Left ventricle myocardium superior (tissue), 1 donor: ENCODE measurements around the gene TSBP1. TPM values are rescaled to one million over a fixed set of nuclear protein-coding genes. Genes with fewer than 3 reads are reported as not detected.
A peak's percentile ranks its signal among the peaks of the same experiment; 100 is the strongest.
"Not testable (repeated sequence)": the region's sequence is repeated elsewhere in the genome, so short reads cannot be mapped to it uniquely, and the experiment has no call there.

Experiments used
- ATAC-seq: fragments of 200-7000 bp; cut with Tn5 transposase; one replicate; pipeline ENCODE4 v1.9.1; 2020; ENCODE audit warnings: mild to moderate bottlenecking, moderate library complexity
- DNase-seq: peaks from one replicate; pipeline ENCODE4 v3.0.0-alpha.2; 2020
- intact Hi-C: fragments of 100-400 bp; cut with micrococcal nuclease; formaldehyde crosslinking; loops from one replicate; pipeline ENCODE4 v1.11.0; 2022
- total RNA-seq: library from RNA; stranded (reverse); fragmentation: NEBNext Ultra II Directional; extraction: Animal tissue kit (Norgen Biotek cat#: 25700); gene quantifications from one replicate; pipeline ENCODE4 v1.2.1, GENCODE V29; 2021
- donor health status: DM: no; HTN: yes; CAD: no; lungs with severe emphysema.

Gene TSBP1
- total RNA-seq, 1 donor from 2014 or later = not detected

DNA sequence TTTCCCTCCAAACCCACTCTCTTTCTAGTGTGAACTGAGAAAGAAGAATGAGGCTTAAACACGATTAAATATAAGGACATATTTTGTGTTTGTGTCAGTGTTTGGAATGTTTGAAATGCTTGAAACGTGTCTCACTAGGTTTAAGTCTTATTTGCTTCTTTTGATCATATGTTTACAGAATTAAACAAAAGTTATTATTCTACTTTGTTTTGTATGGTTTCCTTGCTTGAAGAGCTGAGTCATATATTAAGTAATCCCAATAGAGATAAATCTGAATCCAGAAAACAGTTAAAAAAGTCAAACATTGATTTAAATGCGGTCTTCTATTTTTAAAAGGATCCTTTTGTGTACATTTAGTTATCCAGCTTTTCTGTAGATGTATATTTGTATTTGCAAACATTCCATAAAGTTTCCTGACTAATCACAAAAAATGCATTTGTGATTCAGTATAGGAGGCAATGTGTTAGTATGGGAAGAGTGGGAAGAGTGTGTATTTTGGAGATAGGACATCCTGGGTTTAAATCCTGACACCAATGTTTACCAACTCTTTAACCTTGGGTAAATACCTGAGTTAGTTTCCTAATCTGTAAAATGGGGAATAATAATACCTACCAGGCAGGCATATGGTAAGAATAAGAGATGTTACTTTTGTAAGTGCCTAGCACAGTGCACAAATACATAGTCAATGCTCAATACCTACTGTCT is 72.9 kb downstream of the TSBP1 start:
- DNase-seq = no peak
- intact Hi-C loops = no loop called here
- no peak for ATAC-seq

DNA sequence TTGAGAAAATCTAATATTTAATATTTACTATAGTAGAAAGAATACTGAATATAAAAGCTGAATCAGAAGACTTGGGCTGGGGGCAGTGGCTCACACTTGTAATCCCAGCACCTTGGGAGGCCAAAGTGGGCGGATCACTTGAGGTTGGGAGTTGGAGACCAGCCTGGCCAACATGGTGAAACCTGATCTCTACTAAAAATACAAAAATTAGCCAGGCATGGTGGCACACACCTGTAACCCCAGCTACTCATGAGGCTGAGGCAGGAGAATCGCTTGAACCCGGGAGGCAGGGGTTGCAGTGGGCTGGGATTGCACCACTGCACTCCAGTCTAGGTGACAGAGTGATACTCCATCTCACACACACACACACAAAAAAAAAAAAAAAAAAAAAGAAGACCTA is 76.7 kb downstream of the TSBP1 start:
- ATAC-seq, intact Hi-C loops, DNase-seq: not testable (repeated sequence)

DNA sequence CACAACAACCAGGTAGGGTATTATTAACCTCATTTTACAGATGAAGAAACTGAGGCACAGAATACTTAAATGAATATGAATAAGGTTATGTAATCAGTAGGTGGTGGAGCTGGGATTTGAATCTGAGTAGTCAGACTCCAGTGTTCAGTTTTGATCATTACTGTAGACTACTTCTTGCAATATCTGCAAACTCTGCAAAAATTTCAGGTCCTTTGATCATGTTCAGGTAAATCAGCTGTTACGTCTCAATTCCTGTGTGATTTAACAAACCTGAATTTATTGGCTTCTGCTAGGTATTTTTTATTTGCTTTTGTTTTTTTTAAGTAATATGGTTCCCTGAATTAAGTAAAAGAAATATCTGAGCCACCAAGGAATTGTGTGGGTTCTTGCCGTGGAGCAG is 77.1 kb downstream of the TSBP1 start:
- intact Hi-C loops = no loop called here
- DNase-seq (no peak), ATAC-seq (no peak)

DNA sequence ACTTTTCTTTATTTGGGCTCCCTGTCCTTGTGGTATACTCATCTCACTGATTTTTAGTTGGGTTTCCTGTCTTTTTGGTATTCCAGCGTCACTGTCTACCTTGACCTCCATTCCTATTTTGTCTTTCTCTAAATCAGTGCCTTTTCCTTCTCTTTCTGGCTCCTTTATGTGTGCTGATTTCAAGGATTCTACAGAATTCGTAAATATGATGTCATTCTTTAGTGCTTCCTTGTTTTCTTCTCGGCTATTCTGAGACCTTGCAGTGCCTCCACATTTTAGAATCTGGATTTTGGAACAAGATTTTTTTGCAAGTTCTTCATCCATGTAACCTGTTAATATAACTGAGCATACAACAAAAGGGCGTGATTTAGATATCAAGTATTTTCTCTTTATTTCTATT is 78.0 kb downstream of the TSBP1 start:
- DNase-seq (no peak), ATAC-seq (no peak)
- intact Hi-C loops = no loop called here

DNA sequence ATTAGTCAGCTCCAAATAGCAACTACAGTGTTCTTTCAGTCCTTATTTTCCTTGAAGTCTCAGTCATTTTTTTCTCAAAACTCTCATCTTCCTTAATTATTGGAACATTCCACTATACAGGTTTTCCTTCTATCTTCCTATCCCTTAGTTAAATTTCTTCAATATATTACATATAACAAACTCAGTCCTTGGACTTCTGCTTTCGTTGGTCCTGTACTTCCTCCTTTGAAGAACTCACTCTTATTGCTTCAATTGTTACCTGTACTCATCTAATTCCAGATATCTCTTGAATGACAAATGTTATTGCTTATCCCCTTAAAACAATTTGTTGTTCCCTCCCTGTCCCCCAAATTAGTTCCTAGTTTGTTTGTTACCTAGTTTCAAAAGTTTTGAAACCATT is 80.2 kb downstream of the TSBP1 start:
- intact Hi-C loops = no loop called here
- ATAC-seq = no peak
- no peak for DNase-seq

DNA sequence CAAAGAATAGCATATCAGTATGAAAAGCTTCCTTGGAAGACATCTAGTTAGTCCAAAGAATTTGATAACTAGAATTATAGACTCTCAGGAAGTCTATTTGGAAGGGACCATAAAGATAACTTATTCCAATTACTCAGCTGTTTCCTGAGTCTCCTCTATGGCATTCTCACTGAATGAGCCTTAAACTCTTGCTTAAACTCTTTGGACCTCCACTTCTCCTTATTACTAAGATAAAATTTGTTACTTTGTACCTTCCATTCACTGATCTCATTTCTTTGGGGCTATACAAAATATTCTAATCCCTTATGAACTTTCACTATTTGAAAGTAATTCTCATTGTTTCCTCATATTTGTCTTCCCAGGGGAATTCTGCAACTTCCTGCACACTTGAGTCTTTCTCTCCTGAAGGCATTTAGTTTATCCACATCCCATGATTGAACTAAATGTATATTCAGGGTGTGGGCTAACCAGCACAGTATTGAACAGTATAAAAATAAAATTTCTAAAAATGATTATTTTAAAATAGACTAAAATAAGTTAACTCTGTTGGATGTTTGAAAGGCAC is 80.7 kb downstream of the TSBP1 start:
- intact Hi-C loops = no loop called here
- ATAC-seq (no peak), DNase-seq (no peak)

DNA sequence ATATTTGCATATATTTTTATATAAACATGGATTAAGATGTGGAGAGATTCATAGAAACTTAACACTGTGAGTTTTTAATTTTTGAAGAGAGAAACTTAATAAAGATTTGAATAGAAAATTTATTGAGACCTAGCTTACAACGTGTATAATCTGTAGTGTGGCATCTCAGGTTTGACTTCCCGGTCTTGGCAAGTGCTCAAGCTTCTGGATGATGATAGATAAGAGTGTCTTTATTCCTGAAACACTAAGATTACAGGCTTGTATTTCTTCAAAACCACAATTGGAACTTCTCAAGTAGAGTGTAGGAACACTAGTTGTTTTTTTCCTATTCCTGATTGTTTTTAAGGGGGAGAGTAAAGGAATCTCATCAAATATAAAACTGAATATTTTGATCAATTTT is 83.3 kb downstream of the TSBP1 start:
- no peak for ATAC-seq
- intact Hi-C loops = no loop called here
- DNase-seq = no peak

DNA sequence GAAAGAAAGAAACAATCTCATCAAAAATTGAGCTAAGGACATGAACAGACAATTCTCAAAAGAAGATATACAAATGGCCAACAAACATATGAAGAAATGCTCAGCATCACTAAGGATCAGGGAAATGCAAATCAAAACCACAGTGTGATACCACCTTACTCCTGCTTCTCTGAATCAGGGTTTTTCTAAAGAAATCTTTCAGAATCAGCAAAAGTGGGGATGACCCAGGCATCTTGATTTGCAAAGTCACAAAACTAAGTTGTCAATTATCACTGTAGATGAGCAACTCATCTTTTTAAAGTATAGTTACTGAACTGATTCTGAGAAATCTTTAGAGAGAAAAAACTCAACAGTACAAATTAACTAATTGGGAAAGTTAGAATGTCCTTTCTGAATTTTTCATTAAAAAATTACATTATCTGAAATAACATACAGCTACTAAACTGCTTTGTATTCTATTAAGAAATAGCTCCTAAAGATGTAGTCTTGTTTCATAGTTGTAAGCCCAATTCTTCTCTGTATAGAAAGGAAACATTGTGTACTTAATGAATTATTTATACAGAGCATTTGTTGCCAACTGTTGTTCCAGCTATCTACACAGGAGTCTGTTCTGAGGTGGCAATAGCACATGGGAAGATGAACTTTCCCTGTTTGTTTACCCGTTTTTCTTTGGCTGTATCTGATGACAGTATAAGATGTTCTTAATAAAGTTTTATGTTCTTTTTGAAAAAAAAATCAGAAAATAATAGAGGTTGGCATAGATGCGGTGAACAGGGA is 97.7 kb downstream of the TSBP1 start:
- not testable (repeated sequence) for ATAC-seq, DNase-seq

DNA sequence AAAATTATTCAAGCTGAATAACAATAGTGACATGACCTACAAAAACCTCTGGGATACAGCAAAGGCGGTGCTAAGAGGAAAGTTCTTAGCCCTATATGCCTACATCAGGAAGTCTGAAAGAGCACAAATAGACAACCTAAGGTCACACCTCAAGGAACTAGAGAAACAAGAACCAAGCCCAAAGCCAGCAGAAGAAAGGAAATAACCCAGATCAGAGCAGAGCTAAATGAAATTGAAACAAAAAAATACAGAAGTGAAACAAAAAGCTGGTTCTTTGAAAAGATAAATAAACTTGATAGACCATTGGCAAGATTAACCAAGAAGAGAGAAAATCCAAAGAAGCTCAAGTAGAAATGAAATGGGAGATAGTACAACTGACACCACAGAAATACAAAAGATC is 100.3 kb downstream of the TSBP1 start:
- no peak for DNase-seq
- intact Hi-C loops = no loop called here
- no peak for ATAC-seq

More for the DNA sequence above, 97.7 kb downstream of the TSBP1 start:
- intact Hi-C loops = not testable (repeated sequence)

DNA sequence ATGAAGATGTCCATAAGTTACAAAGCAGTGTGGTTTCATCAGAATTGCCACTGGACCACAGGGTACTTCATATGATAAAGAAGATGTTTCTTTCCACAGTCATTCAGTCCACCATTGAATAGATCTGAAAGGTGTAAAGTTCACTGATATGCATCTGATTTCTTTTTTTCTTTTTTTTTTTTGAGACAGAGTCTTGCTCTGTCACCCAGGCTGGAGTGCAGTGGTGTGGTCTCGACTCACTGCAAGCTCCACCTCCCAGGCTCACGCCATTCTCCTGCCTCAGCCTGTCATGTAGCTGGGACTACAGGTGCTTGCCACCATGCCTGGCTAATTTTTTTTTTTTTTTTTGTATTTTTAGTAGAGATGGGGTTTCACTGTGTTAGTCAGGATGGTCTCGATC is 103.2 kb downstream of the TSBP1 start:
- intact Hi-C loops, ATAC-seq, DNase-seq: not testable (repeated sequence)

DNA sequence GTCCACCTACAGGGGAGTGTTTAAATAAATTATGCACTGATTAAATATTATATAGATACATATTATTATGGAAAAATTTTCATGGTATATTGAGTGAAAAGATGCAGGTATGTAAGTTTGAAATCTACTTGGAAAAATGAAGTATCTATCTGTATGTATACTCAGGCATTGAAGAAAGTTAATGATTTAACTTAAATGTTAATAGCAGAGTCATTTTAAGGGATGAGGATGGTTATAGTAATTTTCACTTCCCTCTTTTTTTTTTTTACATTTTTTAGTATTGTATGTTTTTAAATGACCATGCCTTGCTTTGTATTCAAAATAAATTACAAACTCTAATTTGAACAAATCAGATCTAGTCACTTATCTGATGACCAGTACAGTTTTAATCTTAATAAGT is 104.7 kb downstream of the TSBP1 start:
- DNase-seq (no peak), ATAC-seq (no peak)
- intact Hi-C loops = no loop called here

DNA sequence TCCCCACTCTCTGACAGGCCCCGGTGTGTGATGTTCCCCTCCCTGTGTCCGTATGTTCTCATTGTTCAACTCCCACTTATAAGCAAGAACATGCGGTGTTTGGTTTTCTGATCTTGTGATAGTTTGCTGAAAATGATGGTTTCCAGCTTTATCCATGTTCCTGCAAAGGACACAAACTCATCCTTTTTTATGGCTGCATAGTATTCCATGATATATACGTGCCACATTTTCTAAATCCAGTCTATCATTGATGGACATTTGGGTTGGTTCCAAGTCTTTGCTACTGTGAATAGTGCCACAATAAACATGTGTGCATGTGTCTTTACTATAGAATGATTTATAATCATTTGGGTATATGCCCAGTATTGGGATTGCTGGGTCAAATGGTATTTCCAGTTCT is 114.4 kb downstream of the TSBP1 start:
- ATAC-seq, intact Hi-C loops, DNase-seq: not testable (repeated sequence)

DNA sequence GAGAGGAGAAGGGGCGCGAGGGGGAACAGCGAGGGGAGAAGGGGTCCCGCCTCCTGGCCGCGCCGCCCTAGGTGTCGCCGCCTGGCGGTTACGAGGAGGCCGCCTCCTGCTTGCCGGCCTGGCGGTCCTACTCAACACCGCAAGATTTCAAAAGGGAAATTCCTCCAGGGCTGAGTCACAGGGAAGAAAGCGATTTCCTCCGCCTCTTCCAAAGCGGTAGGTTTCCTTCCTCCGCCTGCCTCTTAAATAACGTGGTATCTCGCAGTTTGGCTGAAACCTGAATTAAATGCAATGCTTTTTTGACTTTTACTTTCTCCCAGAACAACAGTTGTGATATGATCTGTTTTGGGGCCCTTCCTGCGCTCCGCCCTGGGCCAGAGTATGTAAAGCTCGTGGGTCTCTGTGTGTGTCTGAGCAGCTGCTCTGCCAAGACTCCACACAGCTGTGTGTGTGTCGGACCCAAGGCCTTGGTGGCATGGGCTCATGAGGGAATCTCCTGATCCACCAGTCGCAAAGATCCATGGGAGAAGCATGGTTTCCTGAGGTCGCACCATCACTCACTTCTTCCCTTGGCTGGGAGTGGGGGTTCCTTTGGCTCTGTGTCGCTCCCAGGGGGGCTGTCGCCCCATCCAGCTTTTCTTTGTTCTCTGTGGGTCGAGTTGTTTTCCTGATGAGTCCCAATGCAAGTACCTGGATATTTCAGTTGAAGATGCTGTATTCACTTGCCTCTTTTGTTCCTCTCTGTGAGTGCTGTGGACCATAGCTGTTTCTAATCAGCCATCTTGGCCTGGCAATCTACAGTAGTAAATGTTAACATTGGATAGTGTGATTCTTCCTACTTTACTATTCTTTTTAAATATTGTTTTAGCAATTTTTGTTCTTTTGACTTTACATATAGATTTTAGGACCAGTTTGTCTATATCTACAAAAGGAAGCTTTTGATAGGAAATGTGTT is 116.2 kb downstream of the TSBP1 start:
- ATAC-seq (peak; percentile 98), DNase-seq (peak; percentile 76)
- intact Hi-C loops = no loop called here

DNA sequence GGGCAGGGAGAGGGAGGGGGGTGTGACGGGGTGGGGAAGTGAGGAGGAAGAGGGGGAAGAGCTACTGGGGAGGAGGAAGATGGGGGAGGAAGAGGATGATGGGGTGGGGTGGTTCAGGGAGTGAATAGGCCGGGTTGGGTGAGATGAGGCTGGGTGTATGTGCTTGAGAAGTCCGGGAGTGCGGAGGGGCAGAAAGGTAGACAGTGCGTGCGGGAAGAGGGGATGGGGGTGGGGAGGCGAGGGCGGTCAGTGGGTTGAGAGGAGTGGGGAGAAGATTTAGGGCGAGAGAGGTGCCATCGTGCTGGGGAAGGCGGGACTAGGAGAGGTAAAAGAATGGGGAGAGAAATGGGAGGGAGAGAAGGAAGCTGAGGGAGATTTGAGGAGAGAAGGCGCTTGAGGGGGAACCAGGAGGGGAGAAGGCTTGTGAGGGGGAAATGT is 116.9 kb downstream of the TSBP1 start:
- no peak for DNase-seq
- intact Hi-C loops = no loop called here
- ATAC-seq = peak; percentile 57

DNA sequence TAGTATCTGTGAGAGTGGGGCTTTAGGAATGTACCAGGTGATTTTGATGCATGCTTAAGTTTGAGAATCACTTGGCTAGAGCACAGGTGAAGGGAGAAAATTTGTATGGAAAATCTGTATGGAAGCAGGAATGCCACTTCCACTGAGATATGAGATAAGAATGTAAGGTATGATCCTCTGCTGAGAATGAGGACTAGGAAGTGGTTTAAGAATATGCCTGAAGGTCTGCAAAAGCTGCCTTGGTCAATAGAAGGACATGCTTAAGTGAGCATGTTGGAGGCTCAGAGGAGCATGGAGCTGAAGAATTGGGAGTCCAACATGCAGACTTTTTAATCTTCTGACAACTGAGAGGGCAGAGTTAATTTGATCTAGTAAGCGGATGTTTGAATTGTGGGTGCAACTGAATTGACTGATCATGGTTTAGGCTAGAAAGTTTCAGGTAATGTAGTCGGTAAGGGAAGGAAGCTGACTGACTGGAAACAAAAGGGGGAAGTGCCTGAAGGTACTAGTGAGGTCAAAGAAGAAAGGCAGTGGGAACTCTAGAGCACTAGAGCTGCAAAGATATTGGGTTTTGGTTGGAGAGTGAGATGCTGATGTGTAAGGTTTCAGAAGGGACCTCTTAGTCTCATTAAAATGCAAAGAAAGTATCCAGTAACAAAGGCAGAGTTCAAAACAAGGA is 119.2 kb downstream of the TSBP1 start:
- DNase-seq = no peak
- ATAC-seq = no peak
- intact Hi-C loops = no loop called here

DNA sequence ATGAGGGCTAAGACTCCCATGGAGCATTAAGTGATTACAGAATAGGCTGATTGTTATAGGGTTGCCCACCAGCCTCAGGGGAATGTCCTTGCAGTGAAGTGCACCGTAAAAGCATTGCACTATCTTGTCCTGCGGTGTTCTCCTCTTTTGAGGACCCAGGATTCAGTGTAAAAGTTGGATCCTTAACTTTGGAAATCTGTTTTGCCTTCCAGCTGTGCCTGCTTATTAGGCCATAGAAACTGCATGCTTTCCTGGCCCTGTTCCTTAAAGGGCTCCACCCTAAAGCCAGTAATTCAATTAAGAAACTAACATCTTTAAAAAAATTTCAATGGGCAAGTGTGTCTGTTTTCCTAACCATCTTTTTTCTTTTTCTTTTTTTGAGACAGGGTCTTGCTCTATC is 122.4 kb downstream of the TSBP1 start:
- intact Hi-C loops = loop anchor here (10.0 kb wide), 1 partner anchor 166 kb away; no protein-coding TSS in a partner anchor
- no peak for ATAC-seq
- DNase-seq = no peak

DNA sequence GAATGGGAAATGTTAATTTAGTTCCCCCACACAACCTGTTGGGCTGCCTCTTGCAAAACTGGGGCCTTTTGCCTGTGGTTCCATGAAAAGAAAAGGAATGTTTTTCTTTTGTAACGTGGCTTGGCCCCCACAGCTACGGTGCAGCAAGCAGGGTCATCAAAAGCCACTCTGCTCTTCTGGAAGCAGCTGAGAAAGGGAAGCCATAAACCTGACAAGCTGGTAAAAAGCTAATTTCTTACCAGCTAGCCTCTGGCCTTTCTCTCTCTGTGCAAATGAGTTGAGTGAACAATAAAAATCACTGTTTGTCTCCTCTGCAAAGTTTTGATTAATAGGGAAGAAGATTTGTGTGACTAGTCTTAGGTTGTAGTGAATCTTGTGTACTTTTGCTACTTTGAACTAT is 124.3 kb downstream of the TSBP1 start:
- intact Hi-C loops = loop anchor here (10.0 kb wide), 1 partner anchor 167 kb away; no protein-coding TSS in a partner anchor
- ATAC-seq (no peak), DNase-seq (no peak)

DNA sequence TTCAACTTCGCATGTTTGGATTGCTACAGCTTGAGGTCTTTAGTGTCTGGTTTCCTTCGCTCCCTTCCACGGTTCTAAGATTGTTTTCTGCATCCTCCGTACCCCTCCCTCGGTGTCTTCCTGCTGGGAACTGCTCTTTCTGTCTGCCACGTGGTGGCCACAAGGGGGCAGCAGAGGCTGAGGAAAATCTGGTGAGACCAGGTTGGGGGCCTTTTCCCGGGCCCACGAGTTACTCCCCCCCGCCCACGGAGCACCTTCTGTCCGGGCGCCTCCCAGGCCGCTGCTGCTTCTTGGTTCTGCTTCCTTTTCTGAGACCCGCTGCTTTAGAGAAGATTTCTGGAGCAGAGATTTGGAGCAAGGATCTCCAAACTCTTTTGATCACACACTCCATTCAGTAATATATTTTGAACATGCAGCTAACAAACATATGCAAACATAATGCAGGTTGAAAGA is 126.7 kb downstream of the TSBP1 start:
- peak; percentile 86 for DNase-seq
- intact Hi-C loops = loop anchor here (10.0 kb wide), 1 partner anchor 170 kb away; no protein-coding TSS in a partner anchor
- ATAC-seq = peak; percentile 95
